ENCODE measurements around the gene DUXB.

Gene DUXB

DNA sequence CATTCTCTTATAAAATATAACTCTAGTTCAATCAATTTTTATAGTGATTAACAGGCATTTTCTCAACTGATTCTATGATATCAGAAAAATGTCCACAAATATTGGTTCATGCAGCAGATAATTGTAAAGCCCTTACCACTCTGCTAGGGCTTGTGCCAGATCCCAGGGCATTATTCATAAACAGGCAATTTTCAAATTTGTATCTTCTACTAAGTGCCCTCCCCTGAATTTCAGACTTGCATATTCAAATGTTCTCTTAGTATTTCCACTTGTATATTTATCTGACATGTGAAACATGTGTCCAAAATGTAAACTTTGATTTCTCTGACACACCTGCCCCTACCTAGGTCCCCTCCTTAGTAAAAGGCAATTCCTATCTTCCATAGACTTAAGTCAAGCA lies 33.8 kb downstream of the DUXB start:
- Histone ChIP-seq H3K9ac (ENCODE audit: low read length in 5 of 5) (no peak overlapping the region), H3K4me3 (ENCODE audit: low read depth in 1 of 5, low read length in 5 of 5) (no peak overlapping the region), H3K27me3 (ENCODE audit: control insufficient read depth in 5 of 5, insufficient read depth in 4 of 5, low read length in 5 of 5) (no peaks in the 10 kb centered on the region)

DNA sequence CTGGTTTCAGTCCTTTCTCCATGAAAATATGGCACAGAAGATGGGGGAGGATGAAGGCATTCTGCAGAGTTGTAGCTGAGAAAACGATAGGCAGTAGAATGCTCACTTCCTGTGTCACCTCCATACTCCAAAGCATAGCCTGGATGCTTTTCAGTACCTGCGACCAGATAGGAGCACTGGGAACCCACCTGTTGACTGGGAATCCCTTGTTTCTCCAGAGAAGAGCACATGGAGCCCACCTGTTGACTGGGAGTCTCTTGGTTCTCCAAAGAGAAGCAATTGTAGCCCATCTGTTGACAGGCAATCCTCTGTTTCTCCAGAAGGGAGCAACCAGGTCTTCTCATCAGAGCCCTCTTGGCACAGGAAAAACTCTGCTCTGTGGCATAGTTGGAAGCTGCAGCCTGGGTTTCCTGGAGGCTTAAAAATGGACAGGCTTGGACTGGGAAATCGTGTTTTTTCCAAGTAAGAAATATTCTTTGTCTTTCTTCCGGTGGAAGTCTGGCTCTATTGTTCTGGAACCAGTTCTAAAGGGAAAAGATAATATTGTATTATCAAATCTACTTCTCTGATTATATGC lies 40.4 kb downstream of the DUXB start:
- Histone ChIP-seq H3K4me3 (ENCODE audit: low read depth in 1 of 5, low read length in 5 of 5) (no peak overlapping the region), H3K9ac (ENCODE audit: low read length in 5 of 5) (no peak overlapping the region), H3K27ac (ENCODE audit: low read depth, low read length) (peak overlapping the region; percentile 32), H3K36me3 (ENCODE audit: control insufficient read depth in 5 of 5, insufficient read depth in 5 of 5, low read length in 5 of 5) (peaks cover 21 to 38% (median 31%) of the 10 kb centered on the region in 5 donors), H3K9me3 (ENCODE audit: control insufficient read depth in 5 of 5, low read length in 5 of 5) (no peaks in the 10 kb centered on the region), H3K27me3 (ENCODE audit: control insufficient read depth in 5 of 5, insufficient read depth in 4 of 5, low read length in 5 of 5) (no peaks in the 10 kb centered on the region), H3K4me1 (ENCODE audit: control insufficient read depth in 5 of 5, insufficient read depth in 5 of 5, low read length in 5 of 5) (peaks cover 0 to 26% (median 17%) of the 10 kb centered on the region in 5 donors)

More for the DNA sequence above, 33.8 kb downstream of the DUXB start:
- Histone ChIP-seq H3K4me1 (ENCODE audit: control insufficient read depth in 5 of 5, insufficient read depth in 5 of 5, low read length in 5 of 5) (peaks cover 0 to under 1% (median 0%) of the 10 kb centered on the region in 5 donors), H3K36me3 (ENCODE audit: control insufficient read depth in 5 of 5, insufficient read depth in 5 of 5, low read length in 5 of 5) (no peaks in the 10 kb centered on the region), H3K27ac (ENCODE audit: low read depth, low read length) (no peak overlapping the region), H3K9me3 (ENCODE audit: control insufficient read depth in 5 of 5, low read length in 5 of 5) (no peaks in the 10 kb centered on the region)

- Histone ChIP-seq H3K36me3 (ENCODE audit: control insufficient read depth in 5 of 5, insufficient read depth in 5 of 5, low read length in 5 of 5) (peaks cover 25 to 43% (median 36%) of the 10 kb centered on the region in 5 donors), H3K4me1 (ENCODE audit: control insufficient read depth in 5 of 5, insufficient read depth in 5 of 5, low read length in 5 of 5) (peaks cover 0 to 26% (median 17%) of the 10 kb centered on the region in 5 donors), H3K27ac (ENCODE audit: low read depth, low read length) (no peak overlapping the region), H3K27me3 (ENCODE audit: control insufficient read depth in 5 of 5, insufficient read depth in 4 of 5, low read length in 5 of 5) (no peaks in the 10 kb centered on the region), H3K9me3 (ENCODE audit: control insufficient read depth in 5 of 5, low read length in 5 of 5) (no peaks in the 10 kb centered on the region), H3K9ac (ENCODE audit: low read length in 5 of 5) (no peak overlapping the region), H3K4me3 (ENCODE audit: low read depth in 1 of 5, low read length in 5 of 5) (no peak overlapping the region)
Observed at GRCh38 chr16:75660321-75660720, 40.9 kb downstream of the DUXB start.

GRCh38 chr16:75658175-75658574 lies 43.1 kb downstream of the DUXB start:
- Histone ChIP-seq H3K4me1 (ENCODE audit: control insufficient read depth in 5 of 5, insufficient read depth in 5 of 5, low read length in 5 of 5) (peaks cover 0 to 35% (median 22%) of the 10 kb centered on the region in 5 donors), H3K4me3 (ENCODE audit: low read depth in 1 of 5, low read length in 5 of 5) (no peak overlapping the region), H3K9me3 (ENCODE audit: control insufficient read depth in 5 of 5, low read length in 5 of 5) (no peaks in the 10 kb centered on the region), H3K9ac (ENCODE audit: low read length in 5 of 5) (no peak overlapping the region), H3K27me3 (ENCODE audit: control insufficient read depth in 5 of 5, insufficient read depth in 4 of 5, low read length in 5 of 5) (no peaks in the 10 kb centered on the region), H3K36me3 (ENCODE audit: control insufficient read depth in 5 of 5, insufficient read depth in 5 of 5, low read length in 5 of 5) (peaks cover 28 to 55% (median 47%) of the 10 kb centered on the region in 5 donors), H3K27ac (ENCODE audit: low read depth, low read length) (no peak overlapping the region)

- Histone ChIP-seq H3K27ac (ENCODE audit: low read depth, low read length) (no peak overlapping the region), H3K9me3 (ENCODE audit: control insufficient read depth in 5 of 5, low read length in 5 of 5) (no peaks in the 10 kb centered on the region), H3K4me1 (ENCODE audit: control insufficient read depth in 5 of 5, insufficient read depth in 5 of 5, low read length in 5 of 5) (peaks cover 2 to 48% (median 44%) of the 10 kb centered on the region in 5 donors), H3K9ac (ENCODE audit: low read length in 5 of 5) (no peak overlapping the region), H3K36me3 (ENCODE audit: control insufficient read depth in 5 of 5, insufficient read depth in 5 of 5, low read length in 5 of 5) (peaks cover 28 to 48% (median 44%) of the 10 kb centered on the region in 5 donors), H3K27me3 (ENCODE audit: control insufficient read depth in 5 of 5, insufficient read depth in 4 of 5, low read length in 5 of 5) (no peaks in the 10 kb centered on the region), H3K4me3 (ENCODE audit: low read depth in 1 of 5, low read length in 5 of 5) (no peak overlapping the region)
Observed at GRCh38 chr16:75653922-75654321, 47.3 kb downstream of the DUXB start.

DNA sequence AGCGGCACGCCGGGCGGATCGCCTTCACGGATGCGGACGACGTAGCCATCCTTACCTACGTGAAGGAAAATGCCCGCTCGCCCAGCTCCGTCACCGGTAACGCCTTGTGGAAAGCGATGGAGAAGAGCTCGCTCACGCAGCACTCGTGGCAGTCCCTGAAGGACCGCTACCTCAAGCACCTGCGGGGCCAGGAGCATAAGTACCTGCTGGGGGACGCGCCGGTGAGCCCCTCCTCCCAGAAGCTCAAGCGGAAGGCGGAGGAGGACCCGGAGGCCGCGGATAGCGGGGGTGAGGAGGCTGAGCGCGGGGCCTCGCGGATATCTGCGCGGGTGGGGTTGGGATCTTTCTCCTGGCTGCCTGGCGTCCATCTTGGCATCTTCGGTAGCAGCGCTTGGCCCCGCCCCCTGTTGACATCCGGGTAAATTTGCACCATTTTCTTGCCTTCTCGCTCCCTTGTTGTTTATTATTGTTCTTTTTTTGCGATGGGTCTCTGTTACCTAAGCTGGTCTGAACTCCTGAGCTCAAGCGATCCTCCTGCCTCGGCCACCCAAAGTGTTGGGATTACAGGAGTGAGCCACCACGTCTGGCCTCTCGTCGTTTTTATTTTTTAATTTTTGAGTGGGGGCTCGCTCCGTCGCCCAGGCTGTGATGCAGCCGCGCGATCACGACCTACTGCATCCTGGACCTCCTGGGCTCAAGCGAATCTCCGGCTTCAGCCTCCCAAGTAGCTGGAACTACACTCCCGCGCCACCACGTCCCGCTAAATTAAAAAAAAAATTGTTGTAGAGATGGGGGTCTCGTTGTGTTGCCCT lies 52.8 kb downstream of the DUXB start:
- H3K27me3 ChIP-seq (ENCODE audit: control insufficient read depth in 5 of 5, insufficient read depth in 4 of 5, low read length in 5 of 5): no peaks in the 10 kb centered on the region
- peaks cover 8 to 9% (median 9%) of the 10 kb centered on the region in 5 donors for H3K36me3 ChIP-seq (ENCODE audit: control insufficient read depth in 5 of 5, insufficient read depth in 5 of 5, low read length in 5 of 5)
- H3K27ac ChIP-seq (ENCODE audit: low read depth, low read length): peak overlapping the region; percentile 88
- H3K9me3 ChIP-seq (ENCODE audit: control insufficient read depth in 5 of 5, low read length in 5 of 5): no peaks in the 10 kb centered on the region
- H3K9ac ChIP-seq (ENCODE audit: low read length in 5 of 5): peak overlapping the region; percentile 81 to 99 (median 96)
- peak overlapping the region; percentile 94 to 100 (median 96) for H3K4me3 ChIP-seq (ENCODE audit: low read depth in 1 of 5, low read length in 5 of 5)
- H3K4me1 ChIP-seq (ENCODE audit: control insufficient read depth in 5 of 5, insufficient read depth in 5 of 5, low read length in 5 of 5): peaks cover 9 to 74% (median 70%) of the 10 kb centered on the region in 5 donors

DNA sequence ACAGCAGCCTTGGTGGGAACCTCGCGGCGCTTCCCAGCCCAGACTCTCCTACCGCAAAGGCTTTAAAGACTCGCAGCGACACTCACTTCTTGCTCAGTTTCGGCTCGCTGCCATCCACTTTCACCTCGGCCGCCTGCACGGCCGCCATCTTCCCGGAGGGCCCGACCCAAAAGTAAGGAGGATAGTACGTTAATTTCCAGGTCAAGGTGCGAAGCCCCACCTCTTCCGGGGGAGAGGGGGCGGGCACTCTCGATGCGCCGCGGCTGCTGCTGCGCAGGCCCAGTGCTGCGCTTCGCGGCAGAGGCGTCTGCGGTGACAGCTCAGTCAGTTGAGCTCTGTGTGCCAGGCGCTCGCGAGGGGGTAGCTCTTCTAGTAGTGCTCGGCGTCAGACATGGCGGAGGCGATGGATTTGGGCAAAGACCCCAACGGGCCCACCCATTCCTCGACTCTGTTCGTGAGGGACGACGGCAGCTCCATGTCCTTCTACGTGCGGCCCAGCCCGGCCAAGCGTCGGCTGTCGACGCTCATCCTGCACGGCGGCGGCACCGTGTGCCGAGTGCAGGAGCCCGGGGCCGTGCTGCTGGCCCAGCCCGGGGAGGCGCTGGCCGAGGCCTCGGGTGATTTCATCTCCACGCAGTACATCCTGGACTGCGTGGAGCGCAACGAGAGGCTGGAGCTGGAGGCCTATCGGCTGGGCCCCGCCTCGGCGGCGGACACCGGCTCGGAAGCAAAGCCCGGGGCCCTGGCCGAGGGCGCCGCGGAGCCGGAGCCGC lies 53.6 kb downstream of the DUXB start, which contains the start of the genes KARS1 and TERF2IP:
TSS of gene KARS1 (minus strand) at position 174 of the 773 bp plus-strand sequence. CDS start at position 148, 26 bp downstream.
TSS of gene TERF2IP (plus strand) at position 282 of the 773 bp plus-strand sequence. CDS start at position 392, 110 bp downstream.
- H3K4me1 ChIP-seq (ENCODE audit: control insufficient read depth in 5 of 5, insufficient read depth in 5 of 5, low read length in 5 of 5): peaks cover 9 to 66% (median 62%) of the 10 kb centered on the region in 5 donors
- no peaks in the 10 kb centered on the region for H3K9me3 ChIP-seq (ENCODE audit: control insufficient read depth in 5 of 5, low read length in 5 of 5)
- H3K27ac ChIP-seq (ENCODE audit: low read depth, low read length): peak within 1 kb of the TSS; percentile 88
- H3K36me3 ChIP-seq (ENCODE audit: control insufficient read depth in 5 of 5, insufficient read depth in 5 of 5, low read length in 5 of 5): peaks cover 8 to 12% (median 9%) of the 10 kb centered on the region in 5 donors
- no peaks in the 10 kb centered on the region for H3K27me3 ChIP-seq (ENCODE audit: control insufficient read depth in 5 of 5, insufficient read depth in 4 of 5, low read length in 5 of 5)
- peak within 1 kb of the TSS; percentile 87 to 99 (median 96) for H3K9ac ChIP-seq (ENCODE audit: low read length in 5 of 5)
- peak within 1 kb of the TSS; percentile 94 to 100 (median 96) for H3K4me3 ChIP-seq (ENCODE audit: low read depth in 1 of 5, low read length in 5 of 5)

DNA sequence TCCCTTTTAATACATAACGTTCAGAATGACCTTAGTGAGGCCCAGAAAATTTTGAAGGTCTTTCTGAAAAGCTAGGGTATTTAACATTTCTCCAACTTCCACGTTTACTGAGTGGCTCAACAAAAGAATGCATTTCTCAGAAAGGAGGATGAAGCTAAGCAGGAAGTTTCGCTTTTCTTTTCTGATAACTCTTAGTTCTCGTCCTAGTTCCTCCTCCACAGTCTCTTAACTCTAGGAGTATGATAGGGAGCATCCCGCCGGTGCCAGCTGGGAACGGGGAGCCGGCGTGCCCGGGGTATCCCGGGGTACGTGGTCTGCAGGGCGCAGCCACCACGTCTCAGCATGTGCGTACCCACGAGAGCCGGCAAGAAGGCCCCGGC lies 54.2 kb downstream of the DUXB start:
- Histone ChIP-seq H3K36me3 (ENCODE audit: control insufficient read depth in 5 of 5, insufficient read depth in 5 of 5, low read length in 5 of 5) (peaks cover 13 to 15% (median 14%) of the 10 kb centered on the region in 5 donors), H3K27me3 (ENCODE audit: control insufficient read depth in 5 of 5, insufficient read depth in 4 of 5, low read length in 5 of 5) (no peaks in the 10 kb centered on the region), H3K4me1 (ENCODE audit: control insufficient read depth in 5 of 5, insufficient read depth in 5 of 5, low read length in 5 of 5) (peaks cover 9 to 63% (median 57%) of the 10 kb centered on the region in 5 donors), H3K9ac (ENCODE audit: low read length in 5 of 5) (peak overlapping the region; percentile 87 to 99 (median 96)), H3K4me3 (ENCODE audit: low read depth in 1 of 5, low read length in 5 of 5) (peak overlapping the region; percentile 90 to 100 (median 96)), H3K9me3 (ENCODE audit: control insufficient read depth in 5 of 5, low read length in 5 of 5) (no peaks in the 10 kb centered on the region), H3K27ac (ENCODE audit: low read depth, low read length) (peak overlapping the region; percentile 88)

GRCh38 chr16:75644240-75645012 lies 56.8 kb downstream of the DUXB start:
- Histone ChIP-seq H3K4me1 (ENCODE audit: control insufficient read depth in 5 of 5, insufficient read depth in 5 of 5, low read length in 5 of 5) (peaks cover 7 to 39% (median 30%) of the 10 kb centered on the region in 5 donors), H3K27me3 (ENCODE audit: control insufficient read depth in 5 of 5, insufficient read depth in 4 of 5, low read length in 5 of 5) (no peaks in the 10 kb centered on the region), H3K36me3 (ENCODE audit: control insufficient read depth in 5 of 5, insufficient read depth in 5 of 5, low read length in 5 of 5) (peaks cover 23 to 40% (median 35%) of the 10 kb centered on the region in 5 donors), H3K4me3 (ENCODE audit: low read depth in 1 of 5, low read length in 5 of 5) (no peak overlapping the region), H3K9ac (ENCODE audit: low read length in 5 of 5) (peak overlapping the region in 1 of 5 donors; percentile 28), H3K9me3 (ENCODE audit: control insufficient read depth in 5 of 5, low read length in 5 of 5) (no peaks in the 10 kb centered on the region), H3K27ac (ENCODE audit: low read depth, low read length) (peak overlapping the region; percentile 24)
